GM19023 (cell line): Measurements from ENCODE around the gene PHRF1.
A peak's percentile ranks its signal among the peaks of the same experiment; 100 is the strongest.

Source experiments
- ATAC-seq: cut with Tn5 transposase; IDR thresholded peaks from one replicate; pipeline ENCODE4 v1.9.1; 2021; ENCODE audit warnings: mild to moderate bottlenecking, moderate library complexity; ENCODE audit not compliant: unreplicated experiment

PHRF1 gene, protein sequence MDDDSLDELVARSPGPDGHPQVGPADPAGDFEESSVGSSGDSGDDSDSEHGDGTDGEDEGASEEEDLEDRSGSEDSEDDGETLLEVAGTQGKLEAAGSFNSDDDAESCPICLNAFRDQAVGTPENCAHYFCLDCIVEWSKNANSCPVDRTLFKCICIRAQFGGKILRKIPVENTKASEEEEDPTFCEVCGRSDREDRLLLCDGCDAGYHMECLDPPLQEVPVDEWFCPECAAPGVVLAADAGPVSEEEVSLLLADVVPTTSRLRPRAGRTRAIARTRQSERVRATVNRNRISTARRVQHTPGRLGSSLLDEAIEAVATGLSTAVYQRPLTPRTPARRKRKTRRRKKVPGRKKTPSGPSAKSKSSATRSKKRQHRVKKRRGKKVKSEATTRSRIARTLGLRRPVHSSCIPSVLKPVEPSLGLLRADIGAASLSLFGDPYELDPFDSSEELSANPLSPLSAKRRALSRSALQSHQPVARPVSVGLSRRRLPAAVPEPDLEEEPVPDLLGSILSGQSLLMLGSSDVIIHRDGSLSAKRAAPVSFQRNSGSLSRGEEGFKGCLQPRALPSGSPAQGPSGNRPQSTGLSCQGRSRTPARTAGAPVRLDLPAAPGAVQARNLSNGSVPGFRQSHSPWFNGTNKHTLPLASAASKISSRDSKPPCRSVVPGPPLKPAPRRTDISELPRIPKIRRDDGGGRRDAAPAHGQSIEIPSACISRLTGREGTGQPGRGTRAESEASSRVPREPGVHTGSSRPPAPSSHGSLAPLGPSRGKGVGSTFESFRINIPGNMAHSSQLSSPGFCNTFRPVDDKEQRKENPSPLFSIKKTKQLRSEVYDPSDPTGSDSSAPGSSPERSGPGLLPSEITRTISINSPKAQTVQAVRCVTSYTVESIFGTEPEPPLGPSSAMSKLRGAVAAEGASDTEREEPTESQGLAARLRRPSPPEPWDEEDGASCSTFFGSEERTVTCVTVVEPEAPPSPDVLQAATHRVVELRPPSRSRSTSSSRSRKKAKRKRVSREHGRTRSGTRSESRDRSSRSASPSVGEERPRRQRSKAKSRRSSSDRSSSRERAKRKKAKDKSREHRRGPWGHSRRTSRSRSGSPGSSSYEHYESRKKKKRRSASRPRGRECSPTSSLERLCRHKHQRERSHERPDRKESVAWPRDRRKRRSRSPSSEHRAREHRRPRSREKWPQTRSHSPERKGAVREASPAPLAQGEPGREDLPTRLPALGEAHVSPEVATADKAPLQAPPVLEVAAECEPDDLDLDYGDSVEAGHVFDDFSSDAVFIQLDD (N-terminal part only)

DNA sequence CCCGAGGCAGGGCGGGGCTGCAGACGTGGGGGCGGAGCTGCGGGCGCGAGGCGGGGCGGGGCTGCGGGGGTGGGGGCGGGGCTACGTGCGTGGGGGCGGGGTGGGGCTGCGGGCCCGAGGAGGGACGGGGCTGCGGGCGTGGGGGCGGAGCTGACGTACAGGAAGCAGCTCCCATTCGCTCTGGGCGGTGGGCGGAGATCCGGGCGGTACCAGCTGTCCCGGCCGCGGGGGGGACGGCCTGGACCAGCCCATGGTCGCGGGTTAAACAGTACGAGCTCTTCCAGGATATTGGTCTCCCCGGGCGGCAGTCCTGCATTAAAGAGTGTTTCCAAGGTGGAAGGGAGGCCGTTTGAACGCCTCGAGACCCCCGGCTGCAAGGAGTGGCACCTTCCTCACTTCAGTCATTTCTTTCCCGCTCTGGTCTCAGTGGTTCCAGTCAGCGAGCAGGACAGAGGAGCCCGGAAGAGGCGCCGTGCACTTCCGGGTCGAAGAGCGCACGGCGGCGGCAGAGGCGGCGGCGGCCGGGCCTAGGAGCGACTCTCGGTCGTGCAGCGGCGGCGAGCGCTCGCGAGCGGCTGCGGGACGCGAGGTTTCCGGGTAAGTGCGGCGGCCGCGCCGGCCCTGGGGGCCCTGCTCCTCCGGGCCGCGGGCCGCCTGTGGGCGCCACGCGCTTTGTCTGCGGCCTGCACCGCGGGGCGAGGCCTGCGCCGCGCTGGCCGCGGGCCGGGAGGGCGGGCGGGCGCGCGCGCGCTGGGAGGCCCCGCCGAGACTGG lies at the start of gene PHRF1:
TSS of gene PHRF1 (plus strand) at position 475 of the 773 bp plus-strand sequence. CDS start 5,043 bp downstream, outside the sequence.
- peak; percentile 86 for ATAC-seq

DNA sequence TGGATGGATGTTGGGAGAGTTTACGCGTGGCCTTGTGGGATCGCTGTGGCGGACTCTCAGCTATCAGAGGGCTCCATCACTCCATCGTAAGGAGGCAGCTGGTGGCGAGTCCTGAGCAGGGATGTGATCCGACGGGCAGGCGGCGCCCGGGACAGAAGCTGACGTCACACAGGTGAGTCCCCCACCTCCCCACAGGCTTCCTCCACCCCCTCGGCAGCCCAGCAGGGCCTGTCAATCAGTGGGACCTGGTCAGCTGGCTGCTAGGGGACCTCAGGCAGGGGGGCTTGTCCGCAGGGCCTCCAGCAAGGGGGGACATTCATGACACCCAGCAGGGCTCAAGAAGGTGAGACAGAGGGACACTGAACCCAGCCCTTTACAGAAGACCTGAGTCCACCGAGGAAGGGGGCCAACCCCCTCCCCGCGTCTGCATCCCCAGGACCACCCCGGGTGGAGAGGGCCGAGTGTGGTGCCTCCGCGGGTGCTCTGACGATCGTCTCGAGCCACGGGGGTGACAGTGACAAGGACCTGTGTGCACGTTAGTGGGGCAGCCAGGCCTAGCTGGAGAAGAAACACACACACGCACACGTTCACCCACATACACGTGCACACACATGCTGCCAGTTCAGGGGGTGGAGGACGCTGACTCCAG lies 48.0 kb upstream of the PHRF1 start:
- ATAC-seq = no peak

DNA sequence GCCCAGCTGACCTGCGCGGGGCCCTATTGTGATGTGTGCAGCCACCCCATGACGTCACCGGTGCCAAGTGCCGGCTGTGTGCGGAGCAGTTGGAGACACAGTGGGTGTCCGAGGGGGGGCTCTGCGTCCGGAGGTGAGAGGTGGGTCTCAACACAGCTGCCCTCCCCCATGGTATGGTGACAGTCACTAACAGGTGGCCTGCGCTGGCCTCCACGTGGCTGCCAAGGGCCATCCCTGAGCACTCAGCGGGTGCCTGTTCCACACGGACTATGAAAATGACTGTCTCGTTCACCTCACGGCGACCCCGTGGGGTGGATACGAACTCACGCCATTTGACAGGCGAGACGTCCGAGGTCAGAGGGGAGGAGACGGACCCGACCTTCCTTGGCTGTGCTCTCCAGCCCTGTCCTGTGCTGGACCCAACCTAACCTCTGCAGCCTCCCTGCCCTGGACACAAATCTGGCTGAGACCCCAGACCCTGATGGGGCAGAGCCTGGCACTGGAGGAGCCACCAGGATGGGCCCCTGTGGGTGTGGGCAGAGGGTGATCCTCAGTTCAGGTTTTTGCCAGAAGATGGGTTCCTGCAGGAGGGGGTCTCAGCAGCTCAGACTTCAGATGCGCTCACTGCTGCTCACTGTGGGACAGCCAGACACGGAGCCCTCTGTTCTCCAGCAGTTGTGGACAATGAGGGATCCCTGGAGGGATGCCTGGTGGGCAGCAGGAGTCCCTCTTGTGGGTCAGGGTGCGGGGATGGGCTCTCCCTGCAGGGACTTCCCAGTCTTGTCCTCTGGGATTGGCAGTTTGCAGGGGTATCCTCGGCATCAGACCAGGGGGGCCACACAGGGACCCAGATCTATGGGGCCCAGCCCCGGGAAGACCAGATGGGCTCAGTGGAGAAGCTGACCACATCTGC lies 47.2 kb upstream of the PHRF1 start:
- ATAC-seq = no peak

DNA sequence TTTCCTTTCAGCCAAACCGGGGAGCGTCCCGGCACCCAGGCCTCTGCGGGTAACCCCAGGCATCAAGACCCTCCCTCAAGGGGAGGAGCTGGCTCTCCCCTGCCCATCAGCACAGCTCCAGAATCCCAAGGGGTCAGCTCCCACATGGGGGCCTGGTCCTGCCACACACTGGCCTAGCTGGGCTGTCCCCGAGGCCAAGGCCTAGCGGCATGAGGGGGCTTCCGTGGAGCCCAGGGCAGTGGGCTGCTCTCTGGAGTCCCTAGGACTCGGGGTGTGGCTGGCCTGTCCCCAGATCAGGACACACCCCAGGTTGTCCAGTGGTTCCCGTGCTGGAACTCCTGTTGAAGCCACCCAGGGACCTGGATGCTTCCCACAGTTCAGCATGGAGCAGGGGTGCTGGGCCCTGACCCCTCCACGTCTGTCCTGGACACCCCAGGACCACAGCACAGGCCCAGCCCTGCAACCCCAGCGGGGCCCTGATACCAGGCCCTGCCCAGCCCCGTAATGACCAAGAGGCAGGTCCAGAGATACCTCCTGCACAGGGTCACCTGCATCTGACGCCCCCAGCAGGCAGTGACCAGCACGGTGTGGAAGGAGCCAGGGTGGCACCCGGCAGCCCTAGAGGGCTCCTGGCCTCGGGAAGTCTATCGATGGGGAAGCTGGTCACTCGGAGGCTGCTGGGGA lies 46.4 kb upstream of the PHRF1 start:
- ATAC-seq = no peak

DNA sequence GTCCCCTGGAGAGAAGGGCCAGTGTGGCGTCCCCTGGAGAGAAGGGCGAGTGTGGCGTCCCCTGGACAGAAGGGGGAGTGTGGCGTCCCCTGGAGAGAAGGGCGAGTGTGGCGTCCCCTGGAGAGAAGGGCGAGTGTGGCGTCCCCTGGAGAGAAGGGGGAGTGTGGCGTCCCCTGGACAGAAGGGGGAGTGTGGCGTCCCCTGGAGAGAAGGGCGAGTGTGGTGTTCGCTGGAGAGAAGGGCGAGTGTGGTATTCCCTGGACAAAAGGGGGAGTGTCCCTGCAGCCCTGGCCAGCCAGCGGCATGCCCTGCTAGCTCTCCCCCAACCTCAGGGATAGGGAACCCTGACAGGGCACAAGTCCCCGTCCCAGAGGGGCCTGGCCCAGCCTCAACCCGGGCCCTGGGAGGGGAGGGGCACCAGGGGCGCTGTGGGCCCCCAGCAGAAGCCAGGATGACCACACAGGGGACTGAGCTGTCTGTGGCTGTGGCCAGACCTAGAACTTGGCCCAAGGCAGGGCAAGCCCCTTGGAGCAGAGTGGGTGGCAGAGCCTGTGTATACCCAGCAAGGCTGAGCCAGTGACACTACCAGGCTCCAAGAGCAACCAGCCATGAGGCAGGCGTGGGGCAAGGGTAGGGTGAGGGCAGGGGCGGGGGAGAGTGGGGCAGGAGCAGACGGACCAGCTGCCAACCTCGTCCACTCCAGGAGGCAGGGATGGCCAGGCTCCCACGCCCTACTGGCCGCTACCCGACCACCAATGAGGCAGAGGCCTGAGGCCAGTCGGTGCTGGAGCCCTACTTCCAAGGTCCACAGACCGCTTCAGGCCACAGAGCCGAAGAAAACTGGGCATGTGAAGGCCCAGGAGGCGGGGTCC lies 45.1 kb upstream of the PHRF1 start:
- ATAC-seq = no peak

DNA sequence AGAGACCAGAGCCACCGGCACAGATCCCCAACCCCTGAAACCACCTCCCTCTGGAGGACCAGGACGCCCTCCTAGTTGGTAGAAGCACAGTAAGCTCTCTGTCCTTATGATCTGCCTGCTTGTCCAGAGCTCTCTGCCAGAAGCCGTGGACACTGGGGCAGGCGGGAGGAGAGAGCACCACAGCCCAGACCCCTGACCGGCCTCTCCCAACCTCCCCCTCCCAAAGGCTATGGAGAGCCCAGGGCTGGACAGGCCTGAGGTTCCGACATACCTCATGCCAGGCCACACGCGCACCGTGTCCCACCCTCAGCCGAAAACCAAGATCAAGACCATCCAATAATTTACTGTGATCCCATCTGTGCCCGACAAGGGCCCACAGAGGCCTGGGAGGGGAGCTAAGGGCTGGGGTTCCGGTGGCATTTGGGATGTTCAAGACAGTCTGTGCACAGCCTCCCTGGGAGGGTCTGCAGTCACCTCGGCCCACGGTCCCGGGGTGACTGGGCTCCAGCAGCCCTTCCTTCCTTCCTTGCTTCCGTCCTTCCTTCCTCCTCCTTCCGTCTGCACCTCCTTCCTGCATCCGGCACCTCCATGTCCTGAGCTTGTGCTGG lies 44.2 kb upstream of the PHRF1 start:
- ATAC-seq = no peak

DNA sequence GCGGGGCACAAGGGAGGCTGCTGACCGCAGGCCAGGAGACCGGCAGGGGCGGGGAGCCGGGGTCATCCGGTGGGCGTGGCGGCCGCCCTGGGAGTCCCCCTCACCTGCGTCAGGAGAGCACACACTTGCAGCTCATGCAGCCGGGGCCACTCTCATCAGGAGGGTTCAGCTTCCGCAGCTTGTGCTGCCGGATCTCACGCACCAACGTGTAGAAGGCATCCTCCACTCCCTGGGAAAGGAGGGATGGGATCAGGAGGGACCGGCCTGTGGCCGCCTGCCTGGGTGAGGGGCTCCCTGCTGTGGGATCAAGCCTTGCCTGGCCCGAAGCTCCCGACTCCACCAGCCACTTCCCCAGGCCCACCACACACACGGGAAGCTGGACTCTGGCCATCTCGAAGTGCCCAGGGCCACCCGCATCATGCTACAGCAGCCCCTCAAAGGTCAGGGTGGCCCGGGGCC lies 43.7 kb upstream of the PHRF1 start:
- no peak for ATAC-seq

DNA sequence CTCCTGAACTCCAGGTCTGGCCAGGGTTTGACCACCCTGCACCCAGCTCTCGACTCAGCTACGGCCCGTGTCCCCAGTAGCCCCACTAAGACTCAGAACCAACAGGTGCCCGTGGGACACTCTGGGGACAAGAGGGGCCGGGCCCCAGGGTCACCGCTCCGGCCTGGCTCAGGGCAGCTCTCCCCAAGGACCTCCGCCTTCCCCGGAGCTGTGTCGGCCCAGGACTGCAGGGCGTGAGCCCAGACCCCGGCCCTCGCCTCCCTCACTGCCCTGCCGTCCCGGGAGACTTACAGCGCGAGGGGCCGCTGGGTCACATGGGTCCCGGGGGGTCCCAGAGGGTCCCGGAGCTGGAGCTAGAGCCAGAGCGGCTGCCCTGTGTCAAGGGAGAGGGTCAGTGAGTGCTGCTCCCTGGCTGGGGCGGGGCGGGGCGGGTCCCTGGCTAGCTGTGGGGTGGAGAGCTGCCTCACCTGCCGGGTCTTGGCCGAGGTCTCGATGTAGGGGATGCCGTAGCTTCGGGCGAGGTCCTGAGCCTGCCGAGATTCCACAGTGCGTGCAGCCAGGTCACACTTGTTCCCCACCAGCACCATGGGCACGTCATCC lies 43.2 kb upstream of the PHRF1 start:
- no peak for ATAC-seq

DNA sequence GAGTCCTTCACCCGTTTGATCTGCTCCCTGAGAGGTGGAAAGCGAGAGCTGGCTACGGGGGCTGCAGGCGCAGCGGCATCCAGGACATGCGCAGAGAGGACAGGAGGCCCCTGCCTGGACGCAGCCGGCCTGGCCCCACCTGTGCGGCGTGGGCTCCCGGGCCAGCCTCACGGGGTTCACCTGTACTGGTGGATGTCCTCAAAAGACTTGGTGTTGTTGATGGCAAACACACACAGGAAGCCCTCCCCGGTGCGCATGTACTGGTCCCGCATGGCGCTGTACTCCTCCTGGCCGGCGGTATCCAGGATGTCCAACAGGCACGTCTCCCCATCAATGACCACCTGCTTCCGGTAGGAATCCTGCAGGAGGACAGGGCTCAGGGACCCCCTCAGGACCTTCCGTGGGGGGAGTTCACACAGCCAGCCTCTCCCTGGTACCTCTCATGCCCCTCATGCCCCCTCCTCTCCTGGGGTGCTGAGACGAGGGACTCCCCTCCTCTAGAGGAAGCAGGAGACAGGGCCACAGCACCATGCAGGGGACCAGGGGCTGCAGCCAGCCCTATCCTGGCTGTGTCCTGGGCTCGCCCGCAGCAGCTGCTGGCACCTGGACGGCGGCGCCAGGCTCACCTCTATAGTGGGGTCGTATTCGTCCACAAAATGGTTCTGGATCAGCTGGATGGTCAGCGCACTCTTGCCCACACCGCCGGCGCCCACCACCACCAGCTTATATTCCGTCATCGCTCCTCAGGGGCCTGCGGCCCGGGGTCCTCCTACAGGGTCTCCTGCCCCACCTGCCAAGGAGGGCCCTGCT lies 42.5 kb upstream of the PHRF1 start:
- ATAC-seq = no peak

DNA sequence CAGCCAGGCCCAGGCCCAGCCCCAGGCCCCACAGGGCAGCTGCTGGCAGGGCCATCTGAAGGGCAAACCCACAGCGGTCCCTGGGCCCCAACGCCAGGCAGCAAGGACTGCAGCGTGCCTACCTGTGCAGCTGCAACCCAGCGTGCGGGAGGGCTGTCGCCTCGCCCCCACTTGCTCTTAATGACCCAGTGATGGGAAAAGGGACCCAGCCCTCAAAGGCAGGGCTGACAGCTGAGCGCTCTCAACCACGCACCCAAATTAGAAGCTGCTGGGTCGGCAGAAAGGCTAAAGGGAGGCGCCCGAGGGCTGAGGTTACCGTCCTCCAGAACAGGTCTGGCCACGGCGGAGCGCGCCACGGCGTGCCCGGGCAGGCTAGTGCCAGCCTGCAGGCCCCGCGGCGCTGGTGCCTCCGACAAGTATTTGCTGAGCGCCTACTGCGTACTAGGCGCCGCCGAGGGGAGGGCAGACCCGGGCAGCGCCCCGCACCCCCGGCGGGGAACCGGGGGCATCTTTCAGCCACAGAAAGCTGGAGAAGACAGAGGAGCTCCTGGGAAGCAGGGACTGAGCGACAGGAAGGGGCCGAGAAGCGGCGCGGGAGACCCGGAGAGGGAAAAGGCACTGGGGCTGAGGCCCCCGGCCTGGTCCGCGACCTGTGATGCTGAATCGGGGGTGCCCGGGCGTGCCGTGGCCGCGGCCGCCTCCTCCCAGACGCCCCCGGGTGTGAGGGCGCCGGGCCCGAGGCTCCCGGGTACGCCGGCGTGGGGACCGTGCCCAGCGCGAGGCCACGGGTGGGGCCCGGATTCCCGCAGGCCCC lies 41.7 kb upstream of the PHRF1 start:
- ATAC-seq = no peak

DNA sequence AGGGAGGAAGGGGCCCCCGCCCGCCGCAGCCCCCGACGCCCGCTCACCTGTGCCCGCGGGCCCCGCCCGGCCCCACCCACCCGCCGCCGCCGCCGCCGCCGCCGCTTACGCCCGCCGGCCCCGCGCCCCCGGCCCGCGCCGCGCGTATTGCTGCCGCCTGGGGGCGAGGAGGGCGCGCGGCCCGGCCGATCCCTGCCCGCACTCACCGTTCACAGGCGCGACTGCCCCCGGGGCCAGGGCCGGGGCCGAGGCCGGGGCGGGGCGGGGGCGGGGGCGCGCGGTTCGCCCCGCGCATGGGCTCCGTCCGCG lies 41.1 kb upstream of the PHRF1 start:
- peak; percentile 15 for ATAC-seq

DNA sequence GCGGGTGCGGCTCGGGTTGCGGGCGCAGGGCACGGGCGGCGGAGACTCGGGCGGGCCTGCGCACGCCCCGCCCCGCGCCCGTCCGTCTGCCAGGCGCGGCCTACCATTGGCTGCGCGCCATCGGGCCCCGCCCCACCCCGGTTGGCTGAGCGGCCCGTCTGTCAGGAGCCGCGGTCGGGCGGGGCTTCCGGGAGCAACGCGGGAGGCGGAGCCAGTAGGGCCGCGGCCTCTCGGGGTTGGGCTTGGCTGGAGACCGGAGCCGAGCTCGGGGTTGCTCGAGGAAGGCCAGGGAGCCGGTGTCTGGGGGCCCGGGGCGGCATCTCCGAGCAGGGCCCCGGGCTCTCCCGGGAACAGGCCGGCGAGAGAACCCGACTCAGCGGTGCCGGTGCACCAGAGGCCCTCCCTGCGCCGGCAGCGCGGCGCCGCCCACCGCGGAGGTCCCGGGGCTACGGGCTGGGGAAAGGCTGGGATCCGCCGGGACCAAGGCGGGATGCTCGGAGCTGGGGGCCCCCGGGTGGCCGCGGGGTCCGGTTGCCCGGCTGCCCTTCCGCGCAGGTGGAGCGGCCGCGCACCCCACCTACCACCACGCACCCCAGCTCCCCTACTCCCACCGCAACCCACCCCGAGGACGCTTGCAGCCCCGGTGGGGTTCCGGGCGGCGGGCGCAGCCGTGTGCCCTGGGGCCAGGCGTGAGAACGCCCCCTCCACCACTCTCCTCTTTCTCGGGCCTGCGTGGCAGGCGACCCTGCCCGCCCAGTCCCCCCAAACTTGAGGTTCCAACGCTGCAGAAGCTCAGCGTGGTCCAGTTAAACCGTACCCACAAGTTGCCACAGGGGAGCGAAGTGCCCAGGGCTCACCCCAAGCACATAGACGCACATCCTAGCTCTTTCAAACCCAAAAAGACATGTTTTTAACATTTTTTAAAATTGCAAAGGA lies 40.5 kb upstream of the PHRF1 start, which contains the start of gene HRAS:
TSS of gene HRAS (minus strand) at position 58 of the 936 bp plus-strand sequence.
- peak; percentile 75 for ATAC-seq

DNA sequence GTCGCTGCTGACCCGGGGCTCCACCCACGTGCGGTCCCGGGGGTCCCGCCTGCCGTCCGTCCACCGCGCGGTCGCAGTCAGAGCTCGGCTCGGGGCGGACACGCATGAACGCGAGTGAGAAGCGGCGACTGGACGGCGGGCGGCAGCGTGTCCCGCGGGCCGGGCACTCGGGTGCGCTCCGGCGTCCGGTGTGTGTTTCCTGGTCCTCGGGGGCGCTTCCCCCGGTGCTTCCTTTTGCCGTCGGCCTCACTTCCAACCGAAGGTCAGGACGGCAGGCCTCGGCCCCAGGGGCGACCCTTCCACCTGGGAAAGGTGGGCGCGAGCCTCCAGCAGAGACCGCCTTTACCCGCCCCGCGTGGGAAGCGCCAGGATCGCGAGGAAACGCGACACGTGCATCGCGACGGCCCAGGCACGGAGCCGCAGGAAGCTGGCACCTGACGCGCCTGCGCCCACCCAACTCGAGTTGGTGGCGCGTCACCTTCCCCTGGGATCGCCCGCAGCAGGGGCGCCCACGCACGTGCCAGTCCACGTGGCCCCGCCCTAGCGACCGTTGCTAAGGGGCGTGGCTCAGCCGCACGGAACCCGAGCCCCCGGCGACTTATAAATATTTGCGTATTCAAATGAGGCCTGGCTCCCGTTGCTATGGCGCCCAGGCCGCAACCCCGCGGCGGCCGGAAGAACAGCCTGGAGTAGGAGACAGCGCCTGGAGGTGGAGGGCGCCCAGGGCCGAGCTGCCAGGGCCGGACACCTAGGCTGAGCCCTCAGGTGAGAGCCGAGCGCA lies 39.2 kb upstream of the PHRF1 start, which contains the start of gene LRRC56:
TSS of gene LRRC56 (plus strand) at position 687 of the 781 bp plus-strand sequence. CDS start 3,158 bp downstream, outside the sequence.
- peak; percentile 40 for ATAC-seq
